ENCODE results near the gene ZNF423.

ZNF423 gene

DNA sequence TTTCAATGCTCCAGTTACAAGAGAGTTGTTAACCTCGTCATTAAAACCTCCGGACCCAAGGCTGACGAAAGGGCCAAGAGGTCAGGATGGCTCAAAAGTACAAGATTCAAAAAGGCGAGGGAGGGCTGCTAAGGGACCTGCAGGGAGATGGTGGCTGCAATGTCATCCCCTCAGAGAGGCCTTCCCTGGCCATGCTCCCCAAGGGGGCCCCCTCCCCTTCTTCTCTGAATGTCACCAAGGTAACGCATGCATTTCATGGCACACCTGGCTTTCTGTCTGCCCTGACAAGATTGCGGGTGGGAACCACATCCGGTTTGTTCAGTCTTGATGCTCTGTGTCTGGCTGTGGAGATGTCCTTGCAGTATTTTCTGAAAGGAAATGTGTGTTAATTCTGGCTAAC, 392.4 kb downstream of the ZNF423 start:
- peak; percentile 48 to 85 (median 71) for DNase-seq

DNA sequence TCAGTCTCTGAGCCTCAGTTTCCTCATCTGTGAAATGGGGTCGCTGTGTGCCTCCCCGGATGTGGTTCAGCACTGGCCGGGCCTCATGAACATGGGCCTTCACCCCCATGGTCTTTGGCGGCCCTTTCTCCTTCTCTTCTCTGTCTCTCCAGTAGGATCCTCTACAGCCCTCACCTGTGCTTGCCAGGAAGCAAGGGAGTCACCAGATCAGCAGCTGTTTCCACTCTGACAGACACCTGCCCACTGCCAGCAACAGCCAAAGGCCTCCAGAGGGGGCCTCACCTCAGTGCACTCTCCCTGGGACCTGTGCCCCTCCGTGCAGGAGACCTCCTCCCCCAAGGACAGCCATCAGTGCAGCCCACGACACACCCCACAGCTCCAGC, 392.9 kb downstream of the ZNF423 start:
- DNase-seq, result no peak

DNA sequence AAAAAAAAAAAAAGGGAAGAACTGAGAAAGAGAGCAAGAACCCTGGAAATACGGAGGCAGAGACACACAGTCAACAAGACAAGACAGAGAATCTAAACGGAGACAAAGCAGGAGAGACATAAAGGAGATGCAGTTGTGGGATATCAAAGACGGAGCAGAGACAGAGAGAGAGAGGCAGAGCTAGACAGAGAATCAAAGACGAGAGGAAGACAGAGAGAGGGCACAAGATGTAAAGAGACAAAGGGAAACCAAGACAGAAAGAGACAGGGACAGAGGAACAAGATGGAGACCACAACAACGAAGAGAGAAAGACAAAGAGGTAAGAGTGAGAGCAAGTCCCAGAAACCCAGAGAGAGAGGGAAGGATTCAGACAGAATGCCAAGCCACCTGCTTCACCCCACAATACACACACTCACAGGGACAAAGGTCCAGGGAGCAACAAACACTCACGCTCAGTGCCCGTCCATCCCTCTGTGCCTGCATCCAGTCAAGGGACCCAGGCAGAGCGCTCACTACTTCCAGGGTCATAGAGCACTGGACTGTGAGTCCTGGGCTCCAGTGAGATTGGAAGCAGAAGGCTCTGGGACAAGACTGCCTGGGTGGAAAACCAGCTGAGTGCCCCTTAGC, 393.4 kb downstream of the ZNF423 start:
- DNase-seq, result no peak

DNA sequence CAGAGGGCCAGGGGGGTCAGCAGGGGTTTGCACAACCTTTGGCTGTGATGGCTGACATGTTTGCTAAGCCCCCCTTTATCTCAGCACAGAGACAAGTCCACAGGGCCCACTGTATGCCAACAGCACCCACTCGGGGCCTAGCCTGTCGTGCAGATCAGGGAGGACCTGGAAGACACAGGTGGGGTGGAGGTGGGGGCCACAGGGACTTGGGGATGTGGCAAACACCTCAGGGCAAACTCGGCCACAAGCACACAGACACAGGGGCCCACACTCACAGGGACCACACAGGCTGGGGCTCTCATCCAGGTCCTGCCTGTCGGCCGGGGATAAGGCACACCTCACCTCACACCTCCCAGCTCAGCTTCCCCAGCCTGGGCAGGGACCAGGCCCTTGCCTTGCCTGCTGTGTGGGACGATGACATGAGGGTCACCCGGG, 394.4 kb downstream of the ZNF423 start:
- no peak for DNase-seq

DNA sequence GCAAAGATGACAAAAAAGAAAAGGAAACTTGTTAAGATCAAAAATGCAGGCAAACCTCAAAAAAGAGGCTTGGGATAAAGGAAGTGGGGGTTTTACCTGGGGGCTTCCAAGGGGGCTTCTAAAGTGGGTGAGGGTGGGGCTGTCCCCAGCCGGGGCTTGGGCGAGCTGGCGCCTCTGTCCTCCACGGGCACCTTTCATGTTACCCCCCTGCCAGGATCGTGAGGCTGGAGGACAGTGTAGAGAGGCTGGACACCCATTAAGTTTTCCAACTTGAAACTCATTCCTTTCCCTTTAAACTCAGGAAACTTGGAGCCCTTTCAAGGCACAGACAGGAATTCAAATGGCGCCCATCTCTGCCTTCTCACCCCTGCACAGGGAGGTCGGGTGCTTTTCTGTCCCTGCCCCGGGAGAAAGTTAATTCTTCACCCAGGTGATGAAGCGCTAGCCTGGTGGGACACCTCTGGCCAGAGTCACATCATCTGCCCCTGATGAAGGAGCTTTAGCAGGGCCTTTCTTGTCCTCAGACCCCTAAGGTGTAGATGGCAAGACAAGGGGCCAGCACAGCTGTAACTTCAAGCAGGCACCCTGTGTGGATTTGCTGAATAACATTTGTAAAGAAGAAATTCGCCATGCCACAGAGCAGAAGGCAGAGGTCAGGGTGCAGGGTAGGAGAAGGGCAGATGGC, 395.0 kb downstream of the ZNF423 start:
- no peak for DNase-seq

DNA sequence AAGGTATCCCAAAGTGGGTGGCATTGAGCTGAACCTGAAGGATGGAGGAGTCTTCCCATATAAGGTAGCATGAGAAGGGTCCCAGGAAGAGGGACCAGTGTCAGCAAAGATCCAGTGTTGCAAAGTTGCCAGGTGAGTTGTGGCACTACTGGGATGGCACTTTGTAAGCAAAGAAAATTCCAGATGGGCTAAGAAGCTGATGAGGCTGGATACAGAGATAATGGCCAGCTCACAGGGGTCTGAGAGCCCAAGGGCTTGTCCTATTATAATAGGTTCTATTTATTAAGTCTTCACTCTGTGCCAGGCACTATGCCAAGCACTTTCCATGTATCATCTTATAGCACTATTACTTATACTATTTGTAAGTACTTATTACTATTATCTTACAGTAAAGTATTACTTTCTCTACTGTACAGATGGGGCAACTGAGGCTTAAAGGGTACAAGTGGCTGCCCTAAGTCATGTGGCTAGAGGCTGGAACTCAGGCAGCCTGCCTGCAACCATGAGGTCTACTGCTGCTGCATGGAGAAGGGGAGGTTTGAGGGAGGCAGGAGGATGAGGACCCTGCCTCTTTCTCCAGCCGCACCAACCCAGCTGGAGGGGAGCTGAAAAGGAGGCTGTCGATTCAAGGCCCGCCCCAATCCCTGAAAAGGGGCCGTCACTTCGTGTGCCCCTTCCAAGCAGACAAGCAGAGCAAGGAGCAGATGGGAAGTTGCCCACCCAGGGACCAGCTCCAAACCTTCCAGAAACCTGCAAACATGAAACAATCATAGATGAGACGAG, 395.8 kb downstream of the ZNF423 start:
- no peak for DNase-seq

DNA sequence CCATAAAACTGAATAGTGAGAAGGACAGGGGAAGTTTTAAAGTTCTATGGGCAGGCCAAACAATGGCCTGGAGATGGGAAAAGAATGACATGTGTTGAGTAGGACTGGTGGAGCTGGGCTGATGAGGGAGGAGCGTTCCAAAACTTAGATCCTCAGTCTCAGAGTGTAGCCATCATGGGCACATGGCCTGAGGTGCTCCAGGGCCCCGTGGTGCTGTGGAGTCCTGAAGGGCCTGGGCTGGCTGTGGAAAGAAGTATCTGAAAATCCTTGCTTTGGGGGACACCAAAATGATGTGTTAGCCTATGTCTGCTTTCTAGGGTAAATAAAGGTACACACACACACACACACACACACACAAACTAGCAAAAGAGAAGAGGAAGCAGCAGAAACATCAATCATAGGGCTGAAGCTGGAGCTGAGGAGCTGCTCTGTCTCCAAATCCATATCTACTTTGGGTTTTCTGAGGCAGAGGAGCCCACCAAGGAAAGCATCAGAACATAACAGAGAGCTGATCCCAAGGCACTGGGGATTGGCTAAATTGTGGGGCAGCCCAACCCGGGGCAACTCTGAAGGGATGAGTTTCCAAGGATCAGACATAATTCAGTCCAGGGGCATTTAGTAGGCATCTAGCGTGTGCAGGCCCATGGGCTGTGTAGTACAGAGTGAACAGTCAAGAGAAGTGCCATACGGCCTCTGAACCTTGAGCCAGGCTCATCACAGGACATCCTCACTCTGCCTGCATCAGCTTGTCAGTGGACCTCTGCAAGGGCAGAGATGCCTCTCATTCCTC, 397.1 kb downstream of the ZNF423 start:
- no peak for DNase-seq

DNA sequence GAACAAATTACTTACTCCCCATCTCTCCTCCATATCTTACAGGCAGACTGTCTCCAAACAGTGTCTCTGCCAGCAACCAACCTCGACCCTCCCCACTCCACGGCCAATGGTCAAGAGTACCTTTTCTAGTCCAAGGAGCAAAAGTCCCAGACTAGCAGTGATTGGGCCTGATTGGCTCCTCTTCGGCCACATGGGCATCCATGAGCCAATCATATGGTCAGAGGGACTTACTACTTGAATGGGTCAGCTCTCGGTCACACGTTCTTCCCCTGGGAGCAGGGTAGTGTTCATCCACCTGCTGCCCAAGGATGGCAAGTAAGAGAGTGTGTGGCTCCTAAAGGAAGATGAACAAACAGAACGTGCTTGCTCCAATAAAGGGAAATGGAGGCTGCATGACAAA, 397.7 kb downstream of the ZNF423 start:
- no peak for DNase-seq

DNA sequence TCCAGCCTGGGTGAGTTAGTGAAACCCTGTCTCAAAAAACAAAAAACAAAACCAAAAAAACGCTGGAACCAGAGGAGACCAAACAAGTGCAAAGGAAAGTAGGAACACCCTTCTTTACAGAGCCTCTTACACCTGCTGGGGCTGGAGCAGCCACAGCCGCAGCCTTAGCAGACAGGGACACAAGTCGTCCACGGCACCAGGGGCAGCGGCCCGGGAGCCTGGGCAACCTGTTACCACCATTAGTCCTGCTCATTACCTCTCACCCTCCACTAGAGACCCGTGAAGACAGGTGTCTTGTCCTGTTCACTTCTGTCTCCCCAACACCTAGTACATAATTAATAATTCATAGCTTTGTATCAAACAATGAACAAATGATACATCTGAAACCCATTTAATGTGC, 398.7 kb downstream of the ZNF423 start:
- no peak for DNase-seq

DNA sequence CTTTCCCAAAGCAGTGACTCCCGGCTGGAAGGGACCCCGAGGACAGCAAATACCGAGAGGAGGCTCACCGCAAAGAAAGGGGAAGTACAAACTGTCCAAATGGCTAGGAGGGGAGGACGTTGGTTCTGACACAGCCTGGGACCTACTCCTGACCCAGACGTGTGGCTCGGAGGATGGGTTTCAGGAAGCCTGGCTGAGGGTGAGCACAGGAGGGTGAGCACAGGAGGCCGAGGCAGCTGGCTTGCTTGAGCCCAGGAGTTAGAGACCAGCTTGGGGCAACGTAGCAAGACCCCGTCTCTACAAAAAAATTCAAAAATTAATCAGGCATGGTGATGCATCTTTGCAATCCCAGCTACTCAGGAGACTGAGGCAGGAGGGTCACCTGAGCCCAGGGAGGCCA, 399.1 kb downstream of the ZNF423 start:
- no peak for DNase-seq

DNA sequence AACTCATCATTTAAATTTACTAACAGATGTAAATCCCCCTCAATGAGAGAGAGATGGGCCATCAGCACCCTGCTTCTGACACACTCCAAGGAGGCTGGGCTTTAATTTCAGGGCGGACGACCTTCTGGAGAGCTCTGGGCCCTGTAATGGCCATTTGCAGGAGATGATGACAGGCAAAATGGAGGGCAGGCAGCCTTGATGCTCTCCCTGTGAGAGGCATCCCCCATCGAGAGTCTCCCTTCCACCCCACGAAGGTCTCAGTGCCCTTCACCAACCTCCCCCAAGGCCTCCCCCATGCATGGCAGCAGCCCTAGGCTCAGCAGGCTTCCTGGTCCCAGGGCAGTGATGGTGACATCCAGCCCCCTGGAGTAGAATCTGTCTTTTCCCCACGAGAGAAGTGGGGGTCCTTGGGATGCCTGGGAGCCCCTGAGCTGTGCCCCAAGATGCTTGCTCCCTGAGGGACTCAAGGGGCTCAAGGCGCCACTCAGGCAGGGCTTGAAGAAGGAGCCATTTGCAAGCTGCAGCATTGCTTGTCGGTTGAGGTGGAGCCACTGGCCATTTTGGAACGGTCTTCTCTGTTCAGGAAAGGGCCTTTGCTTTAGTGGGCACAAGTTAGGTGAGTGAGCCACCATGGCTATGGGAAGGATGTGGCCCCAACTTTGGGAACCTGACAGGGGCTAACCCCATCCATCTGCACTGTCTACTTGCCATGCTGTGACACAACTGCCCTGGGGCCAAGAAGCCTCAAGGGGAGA, 399.7 kb downstream of the ZNF423 start:
- DNase-seq, result no peak

DNA sequence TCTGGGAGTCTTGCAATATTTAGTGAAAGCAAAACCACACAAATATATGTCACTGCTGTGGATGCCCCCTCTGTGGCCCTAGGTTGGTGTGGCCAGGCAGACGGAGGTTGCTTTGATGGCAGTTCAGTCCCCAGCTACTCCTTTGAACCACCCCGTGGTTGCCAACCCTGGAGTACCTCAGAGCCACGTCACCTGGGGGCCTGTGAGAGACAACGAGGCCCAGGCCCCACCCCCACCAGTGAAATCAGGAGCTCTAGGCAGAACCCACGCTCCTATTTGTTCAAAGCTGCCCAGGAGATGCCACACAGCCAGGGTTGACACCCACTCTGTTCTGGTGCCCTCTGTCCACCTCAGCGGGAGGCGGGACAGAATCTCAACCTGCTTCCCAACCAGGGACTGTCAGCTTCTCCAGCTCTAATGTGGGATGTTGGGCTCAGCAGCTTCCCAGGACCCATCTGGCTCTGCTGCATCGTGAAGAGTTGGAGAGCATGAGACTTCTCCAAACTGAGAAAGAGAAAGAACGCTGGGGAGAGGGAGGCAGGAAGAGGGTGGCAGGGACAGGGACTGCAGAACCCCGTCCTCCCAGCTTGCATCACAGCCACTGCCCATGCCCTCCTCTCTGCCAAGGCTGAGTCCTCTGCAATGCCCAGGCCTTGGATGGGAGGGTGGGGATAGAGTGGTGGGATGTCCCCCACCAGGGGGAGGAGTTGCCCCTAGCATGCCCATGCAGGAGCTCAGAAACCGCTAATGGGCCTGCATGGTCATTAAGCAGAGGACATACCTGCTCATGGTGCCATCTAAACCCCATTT, 400.5 kb downstream of the ZNF423 start:
- no peak for DNase-seq

DNA sequence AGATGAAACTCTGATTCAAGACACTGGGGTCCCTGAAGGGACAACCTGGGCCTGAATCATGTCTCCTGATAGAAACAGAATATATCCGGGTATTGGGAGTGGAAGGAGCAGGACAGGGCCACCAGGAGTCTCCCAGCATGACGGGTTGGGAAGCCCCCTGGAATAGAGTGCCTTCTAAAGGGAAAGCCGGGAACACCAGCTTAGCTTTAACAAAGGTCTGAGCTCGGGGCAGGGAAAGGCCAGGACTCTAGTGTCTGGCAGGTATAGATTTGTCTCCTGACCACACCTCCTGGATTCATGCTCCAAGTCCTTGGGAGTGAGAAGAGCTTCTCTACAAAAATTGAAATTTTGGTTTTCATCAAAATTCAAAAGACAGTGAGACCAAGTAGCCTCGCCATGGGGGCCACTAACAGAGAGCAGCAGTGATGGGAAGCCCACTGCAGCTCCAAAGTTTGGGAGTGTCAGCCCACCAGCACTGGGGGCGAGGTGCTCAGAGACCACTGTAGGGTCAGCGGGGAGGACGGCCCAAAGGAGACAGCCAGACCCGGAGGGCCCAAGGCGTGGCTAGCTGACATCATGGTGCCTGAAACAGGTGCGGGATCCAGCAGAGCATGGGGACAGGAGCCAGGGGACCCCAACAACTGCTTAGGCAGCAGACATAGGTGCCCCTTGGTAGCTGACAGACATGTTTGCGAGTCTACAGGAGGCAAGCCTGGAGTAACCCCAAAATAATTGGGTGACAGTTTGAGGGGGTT, 401.3 kb downstream of the ZNF423 start:
- no peak for DNase-seq

DNA sequence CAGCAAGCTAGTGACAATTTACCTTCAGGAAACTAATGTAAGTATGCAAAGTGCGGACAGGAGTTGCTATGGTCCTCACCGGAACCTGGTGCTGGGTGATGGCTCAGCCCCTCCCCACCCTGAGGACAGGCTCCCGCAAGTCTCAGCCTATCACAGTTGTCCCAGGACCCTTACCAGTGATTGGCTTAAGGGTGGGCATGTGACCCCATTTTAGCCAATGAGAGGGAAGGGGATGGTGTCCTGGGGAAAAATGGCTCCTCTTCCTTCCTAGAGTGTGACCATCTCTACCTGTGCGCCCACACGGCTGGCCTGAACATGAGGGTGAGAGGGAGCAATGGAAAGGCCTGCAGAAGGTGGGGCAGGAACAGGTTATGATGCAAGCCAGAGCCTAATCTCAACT, 401.9 kb downstream of the ZNF423 start:
- no peak for DNase-seq

DNA sequence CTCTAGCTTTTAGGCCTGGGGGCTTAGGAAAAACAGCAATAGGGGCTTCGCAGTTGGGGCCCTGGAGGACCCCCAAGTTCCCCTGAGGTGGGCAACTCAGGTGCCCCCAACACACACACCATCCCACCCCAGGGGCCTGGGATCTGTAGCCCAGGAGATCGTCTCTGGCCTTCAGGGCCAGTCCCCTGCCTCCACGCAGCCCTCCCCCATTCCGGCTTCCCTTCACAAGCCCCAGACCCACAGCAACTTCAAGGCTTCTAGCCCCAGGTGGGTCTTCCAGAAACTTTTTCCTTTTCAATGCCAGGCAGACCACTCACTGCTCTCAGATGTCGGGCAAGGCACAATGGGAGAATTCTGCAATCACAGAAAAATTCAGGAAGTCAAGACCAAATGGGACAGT, 402.9 kb downstream of the ZNF423 start:
- no peak for DNase-seq

DNA sequence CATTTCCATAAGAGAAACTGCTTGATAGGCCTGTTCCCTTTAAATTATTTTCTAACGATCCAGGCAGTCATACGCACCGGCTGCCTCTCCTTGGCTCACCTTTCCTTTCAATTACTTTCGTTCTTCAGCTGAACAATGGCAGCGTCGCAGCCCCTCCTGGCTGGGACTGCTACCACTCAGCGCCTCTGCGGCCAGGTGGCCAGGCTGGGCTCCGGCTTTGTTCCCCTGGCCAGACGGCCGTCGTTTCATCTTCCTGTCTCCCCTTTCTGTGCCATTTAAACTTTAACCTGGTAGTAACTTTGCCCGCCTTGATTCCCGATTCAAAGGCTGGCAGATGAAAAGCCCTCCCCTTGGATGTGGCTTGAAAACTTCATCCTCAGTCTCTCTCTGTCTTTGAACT, 403.3 kb downstream of the ZNF423 start:
- no peak for DNase-seq

DNA sequence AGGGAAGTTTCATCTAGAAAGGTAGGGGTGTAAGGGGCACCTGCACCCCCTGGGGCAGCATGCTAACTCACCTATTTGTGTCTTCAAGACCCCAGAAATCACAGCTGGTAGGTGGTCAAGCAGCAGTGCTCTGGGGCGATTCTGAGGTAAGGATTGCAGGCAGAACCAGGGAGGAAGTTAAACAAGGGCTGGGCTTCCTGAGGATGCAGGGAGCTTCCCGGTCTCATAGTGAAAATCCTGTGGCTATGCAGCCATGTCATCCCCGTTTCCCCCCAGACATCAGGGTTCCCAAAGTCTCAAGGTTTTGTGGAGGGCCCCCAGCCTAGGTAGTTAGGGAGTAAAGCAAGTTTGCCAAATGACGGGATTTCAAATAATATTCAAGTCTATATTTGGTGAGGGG, 403.8 kb downstream of the ZNF423 start:
- no peak for DNase-seq

DNA sequence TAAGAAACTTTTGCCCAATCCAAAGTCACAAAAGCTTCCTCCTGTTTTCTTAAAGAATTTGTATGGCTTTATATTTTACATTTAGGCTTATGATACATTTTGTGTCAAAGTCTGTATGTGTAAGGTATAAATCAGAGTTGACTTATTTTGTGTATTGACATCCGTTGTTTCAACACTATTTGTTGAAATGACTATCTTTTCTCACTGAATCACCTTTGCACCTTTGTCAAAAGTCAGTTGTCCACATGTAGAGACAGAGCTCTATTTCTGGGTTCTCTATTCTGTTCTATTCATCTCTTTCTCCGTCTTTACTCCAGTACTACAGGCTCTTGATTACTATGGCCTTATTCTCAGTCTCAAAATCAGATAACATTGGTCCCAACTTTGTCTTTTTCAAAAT, 409.1 kb downstream of the ZNF423 start:
- no peak for DNase-seq

DNA sequence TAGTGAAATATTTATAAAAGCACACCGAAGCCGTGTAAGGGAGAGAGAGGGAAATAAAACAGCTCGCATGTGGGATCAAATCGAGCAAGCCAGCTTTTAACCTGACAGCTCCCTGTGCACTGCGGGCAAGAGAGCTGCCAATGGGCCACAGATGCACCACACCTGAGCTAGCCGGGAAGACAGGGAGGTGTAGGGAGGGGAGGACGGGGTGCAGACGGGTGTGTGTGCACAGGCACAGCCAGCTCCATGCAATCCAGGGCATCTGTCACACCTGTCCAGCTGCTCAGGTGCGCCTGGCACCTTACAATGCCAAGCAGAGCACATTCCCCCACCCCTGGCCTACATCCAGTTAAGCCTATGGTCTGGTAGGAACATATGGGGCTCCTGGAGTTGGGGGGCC, 412.3 kb downstream of the ZNF423 start:
- no peak for DNase-seq

DNA sequence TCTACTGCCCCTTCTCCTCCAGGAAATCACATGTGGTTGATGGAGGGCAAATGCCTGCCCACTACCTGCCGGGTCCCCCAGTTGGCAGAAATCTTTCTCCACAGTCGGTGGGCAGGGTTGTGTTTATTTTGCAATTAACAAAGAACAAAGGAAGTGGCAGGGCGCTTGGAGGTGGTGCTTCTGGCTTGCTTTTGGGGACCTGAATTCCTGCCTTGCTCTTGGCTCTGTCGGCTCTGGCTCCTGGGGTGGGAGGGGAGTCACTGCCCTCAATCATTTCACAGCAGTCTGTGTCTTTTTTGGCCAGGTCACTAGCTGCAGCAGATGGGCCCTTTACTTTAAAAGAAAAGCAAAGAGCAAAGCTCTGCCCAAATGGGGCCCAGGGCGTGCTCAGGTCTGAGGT, 413.1 kb downstream of the ZNF423 start:
- DNase-seq, result no peak

DNA sequence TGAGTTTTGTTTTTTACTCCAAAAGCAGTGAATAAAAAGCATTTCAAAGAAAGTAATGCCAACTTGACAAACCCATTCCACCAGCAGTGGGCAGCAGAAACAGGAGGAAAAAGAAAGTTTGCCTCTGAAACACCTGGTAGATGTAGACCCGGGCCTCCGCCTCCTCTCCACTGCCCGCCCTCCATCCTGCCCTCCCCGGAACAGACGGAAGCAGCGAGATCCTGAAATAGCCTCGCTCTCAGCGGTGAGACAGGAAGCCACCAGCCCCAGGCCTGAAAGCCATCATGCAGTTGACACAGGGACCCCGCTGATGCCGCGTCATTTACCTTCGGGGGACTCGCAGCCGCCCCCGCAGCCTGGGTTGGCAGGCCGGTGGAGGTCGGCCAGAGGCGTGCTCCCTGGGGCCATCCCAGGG, 414.5 kb downstream of the ZNF423 start:
- peak; percentile 40 to 79 (median 51) for DNase-seq

Data from T-helper 1 cell (primary cell).